Measurements from ENCODE around the gene NOTCH1.
"Not testable (repeated sequence)": the region's sequence is repeated elsewhere in the genome, so short reads cannot be mapped to it uniquely, and the experiment has no call there.

Gene NOTCH1

DNA sequence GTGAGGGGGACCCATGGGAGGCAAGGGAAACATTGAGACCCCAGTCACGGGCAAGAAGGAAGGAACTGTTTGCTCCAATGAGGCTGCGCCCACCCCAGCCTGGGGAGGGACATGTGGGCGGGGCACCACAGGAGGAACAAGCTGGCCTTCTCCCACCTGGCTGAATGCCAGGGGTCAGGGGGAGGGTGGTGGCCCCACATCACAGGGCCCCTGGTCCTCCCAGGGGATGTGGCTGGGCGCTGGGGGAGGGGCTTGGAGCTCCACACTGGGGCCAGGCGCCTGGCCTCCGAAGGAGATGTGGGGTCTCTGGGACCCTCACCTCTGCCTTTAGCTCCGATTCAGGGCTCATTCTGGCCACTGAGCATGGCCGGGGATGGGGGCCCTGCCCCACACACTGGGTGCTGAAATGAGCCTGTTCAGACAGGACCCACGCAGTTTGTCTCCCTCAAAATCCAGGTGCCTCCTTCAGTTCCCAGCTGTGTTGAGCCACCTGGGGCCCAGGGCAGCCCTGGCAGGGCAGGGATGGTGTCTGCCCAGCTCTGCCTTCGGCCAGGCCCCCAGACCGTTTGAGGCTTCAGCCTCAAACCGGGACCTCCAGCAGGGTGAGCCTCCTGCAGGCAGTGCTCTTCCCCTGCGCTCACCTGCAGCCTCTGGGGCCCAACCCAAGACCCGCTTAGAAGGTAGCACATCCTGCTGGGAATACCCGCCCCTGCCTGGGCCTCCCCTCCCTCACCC is 33.2 kb upstream of the NOTCH1 start:
- DNase-seq, result no peak

DNA sequence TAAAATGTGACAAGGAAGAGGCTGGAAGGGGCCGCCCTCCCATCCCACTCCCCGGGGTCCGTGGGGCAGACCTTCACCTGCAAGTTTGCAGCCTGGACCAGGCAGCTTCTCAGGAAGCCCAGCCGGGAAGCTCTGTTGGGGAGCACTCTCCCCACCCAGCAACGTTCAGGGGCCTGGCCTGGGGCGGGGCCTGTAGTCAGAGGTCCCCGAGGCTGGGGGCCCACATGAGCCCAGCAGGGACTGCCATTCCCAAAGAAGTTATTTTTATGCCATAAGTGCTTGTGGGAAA is 32.7 kb upstream of the NOTCH1 start:
- DNase-seq, result no peak

DNA sequence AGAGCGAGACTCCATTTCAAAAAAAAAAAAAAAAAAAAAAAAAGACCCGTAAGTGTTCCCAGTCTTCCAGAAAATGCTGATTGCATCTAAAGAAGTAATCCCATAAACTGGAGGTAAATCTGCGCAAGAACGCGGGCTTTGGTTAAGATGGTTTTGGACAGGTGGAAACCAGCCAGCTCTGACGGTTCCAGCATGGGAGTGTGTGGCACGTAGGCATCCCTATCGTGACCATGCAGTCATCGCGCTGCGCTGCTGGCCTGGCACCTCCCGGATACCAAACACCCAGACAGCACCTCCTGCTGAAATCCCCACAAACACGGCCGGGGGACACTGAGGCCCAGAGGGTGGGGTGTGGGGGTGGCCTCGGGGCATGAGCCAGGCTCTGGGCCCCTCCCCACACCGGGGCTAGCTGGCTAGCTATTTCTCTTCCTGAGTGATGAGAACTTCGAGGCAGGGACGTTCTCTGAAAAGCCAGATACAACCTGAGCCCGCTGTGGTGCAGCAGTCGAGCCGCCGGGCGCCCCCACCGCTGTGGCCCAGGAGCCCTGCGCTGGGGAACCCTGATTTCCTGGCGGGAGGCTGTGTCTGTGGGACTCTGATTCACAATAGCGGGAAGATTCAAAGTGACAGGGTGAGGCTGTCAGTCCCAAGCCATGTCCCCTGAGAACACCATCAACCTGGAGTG is 32.2 kb upstream of the NOTCH1 start:
- DNase-seq, result no peak

DNA sequence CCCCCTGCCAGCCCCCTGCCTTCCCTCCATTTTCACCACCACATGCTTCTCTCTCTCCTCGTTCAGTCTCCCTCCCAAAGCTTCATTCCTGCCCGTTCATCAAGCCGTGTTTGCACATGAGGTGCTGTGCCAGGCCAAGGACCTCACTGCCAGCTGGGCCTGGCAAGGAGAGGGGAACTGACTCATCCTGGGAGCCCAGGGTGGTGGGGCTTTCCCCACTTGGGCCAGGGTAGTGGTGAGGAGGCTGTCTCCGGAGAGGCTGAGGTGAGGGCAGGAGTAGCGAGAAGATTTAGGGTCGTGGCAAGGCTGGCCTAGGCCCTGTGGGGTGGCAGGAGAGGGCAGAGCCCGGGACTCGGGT is 30.4 kb upstream of the NOTCH1 start:
- no peak for DNase-seq

DNA sequence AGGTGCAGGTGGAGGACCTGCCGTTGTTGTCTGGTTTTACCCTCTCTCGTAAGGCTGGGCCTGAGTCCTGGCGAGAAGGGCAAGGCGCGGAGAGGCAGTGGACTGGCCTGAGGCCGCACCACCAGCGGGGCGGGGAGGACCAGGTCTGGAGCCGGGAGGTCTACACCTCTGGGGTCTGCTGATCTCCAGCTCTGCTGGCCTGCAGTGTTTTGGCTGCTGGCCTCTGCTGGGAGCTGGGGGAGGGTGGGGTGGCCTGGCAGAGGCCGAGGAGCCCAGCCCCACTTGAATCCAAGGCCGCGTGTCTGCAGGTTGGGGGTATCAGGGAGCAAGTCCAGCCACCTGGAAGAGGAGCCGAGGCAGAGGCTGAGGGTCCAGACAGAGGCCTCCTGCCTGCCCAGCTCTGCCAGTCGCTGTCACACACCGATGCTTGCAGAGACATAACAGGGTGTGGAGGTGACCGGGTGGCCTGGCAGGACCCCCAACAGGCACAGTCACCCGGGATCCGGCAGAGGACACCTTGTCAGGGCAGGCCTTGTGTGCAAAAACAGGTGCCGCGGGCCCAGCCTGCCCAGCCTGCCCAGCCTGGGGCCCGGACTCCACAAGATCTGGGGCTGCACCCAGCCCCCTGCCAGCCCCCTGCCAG is 29.9 kb upstream of the NOTCH1 start:
- no peak for DNase-seq

DNA sequence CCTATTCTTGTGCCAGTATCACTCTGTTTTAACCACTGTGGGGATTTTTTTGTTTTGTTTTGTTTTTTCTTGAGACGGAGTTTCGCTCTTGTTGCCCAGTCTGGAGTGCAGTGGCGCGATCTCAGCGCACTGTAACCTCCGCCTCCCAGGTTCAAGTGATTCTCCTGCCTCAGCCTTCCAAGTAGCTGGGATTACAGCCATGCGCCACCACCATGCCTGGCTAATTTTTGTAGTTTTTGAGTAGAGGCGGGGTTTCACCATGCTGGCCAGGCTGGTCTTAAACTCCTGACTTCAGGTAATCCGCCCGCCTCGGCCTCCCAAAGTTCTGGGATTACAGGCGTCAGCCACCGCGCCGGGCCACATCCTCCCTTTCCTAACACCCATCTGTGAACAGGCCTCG is 28.8 kb upstream of the NOTCH1 start:
- DNase-seq, result not testable (repeated sequence)

DNA sequence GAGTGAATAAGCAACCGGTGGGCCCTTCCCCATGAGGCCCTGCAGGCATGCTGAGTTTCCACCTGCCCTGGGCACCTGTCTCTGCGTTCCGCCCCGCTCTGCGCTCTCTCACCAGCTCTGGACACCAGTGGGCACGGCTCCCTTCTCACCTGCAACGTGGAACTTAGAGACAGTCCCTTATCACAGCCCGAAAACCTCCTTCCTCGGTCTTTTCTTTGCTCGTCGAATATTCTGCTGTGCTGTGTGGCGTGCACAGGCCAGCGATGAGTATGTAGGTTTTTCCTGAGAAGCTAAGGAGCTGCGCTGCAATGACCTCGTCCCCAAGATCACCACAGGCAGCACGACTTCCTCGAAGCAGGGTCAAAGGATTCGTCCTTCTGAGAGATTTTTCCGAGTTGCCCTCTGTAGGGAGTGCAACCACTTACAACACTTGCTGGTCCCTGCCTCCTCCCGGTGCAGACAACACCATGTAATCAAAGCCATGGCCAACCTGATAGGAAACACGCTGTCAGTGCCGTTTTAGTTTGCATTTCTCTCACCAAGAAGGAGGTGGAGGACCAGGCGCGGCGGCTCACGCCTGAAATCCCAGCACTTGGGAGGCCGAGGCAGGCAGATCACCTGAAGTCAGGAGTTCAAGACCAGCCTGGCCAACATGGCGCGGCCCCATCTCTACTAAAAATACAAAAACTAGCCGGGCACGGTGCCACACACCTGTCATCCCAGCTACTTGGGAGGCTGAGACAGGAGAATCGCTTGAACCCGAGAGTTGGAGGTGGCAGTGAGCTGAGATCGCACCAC is 27.2 kb upstream of the NOTCH1 start:
- no peak for DNase-seq

DNA sequence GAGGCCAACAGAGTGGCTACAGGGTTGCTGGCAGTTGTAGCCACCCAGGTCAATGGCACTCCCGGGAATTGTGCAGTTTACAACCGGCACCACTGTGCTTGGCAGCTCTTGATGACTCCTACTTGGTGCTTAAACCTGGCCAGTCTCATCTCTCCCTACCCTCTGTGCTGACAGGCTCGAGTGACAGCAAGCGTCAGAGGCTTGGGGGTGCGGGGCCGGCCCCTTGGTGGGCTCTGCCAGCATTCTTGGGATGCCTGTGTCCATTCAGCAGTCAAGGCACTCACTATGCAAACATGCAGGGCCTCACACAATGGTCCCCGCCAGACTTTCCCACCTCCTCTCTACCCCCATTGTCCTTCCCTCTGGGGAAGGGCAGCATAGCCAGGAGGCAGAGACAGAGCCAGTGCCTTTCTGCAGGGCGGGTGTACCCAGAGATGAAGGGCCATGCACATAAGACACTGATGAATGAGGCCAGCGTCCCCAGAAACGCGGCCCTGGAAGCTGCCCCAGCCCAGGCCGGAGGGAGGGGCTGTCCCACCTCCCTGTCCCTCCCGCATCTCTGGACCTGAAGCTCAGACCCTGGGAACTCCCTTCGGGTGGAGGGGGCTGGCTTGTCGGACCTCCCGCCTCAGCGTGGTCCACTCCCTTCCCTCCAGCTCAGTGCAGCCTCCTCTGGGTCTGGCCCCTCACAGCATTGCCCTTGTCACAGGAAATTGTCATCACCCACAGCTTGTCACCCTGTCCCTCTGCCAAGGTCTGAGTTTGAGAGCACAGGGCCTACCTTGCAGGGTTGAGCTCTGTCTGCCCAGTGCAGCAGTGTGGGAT is 26.4 kb upstream of the NOTCH1 start:
- DNase-seq, result no peak

DNA sequence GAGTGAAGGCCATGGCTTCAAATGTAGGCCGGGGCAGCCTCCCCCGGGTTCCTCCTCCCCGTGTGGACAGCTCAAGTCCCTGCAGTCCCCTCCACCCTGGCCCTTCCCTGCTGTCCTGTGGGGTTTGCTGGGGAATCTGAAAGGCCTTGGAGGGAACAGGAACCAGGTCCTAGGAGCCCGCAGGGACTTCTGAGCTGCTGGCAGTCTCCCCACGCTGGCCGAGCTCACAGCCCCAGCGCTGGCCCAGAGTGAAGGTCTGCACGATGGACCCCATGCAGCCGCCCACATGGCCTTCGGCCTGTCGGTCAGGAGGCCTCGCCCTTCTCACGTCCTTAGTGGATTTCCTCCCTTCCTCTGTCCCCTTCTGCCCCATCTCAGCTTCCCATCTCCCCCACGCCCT is 25.7 kb upstream of the NOTCH1 start:
- DNase-seq, result no peak

DNA sequence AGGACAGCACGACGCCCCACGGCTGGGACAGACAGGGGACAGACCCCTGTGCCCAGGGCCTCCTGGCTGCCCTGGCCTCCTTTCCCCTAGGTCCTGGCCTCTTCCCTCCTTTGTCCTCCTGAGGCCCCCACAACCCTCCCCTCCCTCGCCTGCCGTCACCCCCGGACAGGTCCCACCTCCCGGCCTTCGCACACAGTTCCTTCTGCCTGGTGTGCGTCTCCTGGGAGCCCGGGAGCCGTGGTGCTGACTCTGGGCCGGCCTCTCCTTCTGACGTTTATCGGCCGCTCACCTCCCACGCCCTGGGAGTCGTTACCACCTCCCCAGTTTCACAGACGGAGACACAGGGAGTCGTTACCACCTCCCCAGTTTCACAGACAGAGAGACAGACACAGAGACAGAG is 25.1 kb upstream of the NOTCH1 start:
- no peak for DNase-seq

DNA sequence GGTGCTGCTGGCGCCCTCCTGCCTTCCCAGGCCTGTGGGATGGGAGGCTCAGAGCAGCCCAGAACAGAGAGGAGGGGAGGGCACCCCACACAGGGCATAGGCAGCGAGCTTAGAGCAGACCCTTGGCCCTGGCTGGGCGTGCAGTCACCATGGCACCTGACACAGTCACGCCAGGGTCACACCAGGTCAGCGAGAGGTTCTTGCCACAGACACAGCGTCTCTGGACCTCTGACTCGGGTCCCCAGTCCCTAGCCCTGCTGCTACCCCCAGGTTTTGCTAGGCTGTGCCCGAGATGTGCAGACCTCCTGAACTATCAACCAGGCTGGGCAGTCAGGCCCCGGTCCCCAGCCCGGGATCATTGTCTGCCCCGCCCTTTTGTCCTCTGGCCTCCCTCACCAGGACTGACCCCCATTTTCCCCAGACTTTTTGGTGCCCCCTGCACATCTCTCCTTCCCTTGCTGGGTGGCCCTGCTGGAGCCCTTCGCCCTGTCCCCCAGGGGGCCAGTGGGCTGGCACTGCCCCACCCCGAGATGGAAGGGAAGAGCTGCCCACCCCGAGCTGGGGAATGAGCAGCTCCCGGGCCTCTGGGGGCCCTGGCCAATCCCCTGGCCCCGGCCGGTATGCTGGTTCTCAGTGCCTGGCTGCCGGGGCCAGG is 24.5 kb upstream of the NOTCH1 start:
- no peak for DNase-seq

DNA sequence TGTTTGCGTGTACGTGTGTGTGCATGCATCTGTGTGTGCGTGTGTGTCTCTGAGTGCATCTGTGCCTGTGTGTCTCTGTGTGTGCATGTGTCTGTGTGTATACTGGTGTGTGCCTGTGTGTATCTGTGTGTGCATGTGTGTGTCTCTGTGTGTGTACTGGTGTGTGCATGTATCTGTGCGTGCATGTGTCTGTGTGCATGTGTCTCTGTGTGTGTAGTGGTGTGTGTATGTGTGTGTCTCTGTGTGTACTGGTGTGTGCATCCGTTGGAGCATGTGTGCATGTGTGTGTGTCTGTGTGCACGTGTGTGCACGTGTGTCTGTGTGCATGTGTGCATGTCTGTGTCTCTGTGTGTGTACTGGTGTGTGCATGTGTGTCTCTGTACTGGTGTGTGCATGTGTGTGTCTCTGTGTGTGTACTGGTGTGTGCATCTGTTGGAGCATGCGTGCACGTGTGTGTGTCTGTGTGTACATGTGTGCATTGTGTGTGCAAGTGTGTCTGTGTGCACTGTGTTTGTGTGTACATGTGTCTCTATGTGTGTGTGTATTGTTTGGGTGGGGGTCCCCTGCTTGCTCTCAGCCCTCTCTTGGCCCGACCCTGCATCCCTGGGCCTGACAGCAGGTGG is 23.8 kb upstream of the NOTCH1 start:
- DNase-seq, result no peak

DNA sequence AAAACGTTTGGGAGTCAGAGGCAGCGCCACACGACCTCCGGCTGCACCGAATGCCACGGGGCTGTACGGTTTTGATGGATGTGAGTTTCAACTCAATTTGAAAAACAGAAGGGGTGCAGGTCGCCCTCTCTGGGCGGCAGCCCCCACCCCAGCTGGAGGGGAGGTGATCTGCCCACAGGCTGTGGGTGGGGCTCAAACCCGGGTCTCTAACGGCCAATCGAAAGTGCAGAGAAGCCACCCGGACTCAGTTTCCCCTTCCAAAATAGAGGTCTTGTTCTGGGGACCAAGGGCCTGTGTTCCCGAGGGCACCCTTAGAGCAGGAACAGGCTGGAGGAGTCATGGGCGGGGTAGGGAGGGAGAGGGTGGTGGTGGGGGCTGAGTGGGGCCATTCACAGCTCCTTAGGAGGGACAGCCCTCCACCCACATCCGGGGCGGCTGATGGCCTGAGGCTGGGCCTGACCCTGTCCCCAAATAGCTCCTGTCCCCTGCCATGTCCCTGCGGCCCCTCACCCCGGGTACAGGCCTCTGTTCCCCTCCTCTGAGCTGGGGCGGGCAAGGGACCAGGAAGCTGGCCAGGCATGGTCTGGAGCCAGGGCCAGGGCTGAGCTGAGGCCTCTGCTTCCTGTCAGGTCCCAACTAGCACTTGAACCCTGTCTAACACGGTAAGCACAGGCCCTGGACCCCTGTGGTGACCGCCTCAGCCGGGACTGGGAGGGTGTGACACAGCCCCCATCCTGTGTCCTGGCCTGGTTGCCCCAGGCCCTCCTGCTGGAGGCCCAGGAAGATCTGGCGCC is 22.6 kb upstream of the NOTCH1 start:
- DNase-seq, result no peak

DNA sequence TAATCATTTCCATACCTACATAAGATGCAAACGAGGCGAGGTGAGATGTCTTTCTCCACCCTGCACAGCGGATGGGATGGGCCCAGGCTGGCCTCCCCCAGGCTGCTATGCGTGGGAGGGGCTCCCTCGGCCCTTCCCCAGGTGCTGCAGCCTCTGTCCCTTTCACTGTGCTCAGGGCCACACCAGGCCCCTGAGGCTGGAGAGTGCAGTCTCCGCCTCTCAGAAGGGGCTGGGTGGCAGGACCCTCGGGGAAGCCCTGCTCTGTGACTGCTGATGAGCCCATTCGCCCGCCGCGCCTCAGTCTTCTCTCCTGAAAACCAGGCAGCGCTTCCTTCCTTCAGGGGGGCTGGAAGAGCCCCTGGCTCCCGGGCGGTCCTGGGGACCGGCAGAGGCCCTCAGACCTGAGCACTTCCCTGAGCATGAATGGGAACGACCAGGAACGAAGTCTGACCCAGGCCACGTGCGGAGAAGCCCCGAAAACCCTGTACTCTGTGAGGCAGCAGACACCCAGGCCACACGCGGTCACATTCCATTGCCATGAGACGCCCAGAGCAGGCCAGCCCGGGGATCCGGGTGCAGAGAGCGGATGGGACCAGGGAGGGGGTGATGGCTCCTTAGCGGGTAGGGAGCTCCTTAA is 21.9 kb upstream of the NOTCH1 start:
- no peak for DNase-seq

DNA sequence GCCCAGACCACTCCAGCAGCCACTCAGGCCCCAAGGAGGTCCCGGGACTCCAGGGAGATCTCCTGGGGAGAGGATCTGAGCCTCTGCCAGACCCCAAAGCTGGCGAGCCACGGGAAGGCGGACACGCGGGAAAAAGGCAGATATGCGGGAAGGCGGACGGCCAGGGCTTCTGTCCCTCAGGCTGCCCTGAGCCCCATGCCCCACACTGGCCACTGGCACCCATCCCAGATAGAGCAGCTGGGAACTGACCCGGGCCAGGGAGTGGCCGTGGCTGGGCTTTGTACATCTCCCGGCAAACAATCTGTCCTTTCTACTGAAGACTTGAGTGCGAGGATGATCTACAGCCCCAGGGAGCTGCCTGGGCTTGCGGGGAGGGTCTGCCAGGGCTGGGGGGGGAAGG is 21.1 kb upstream of the NOTCH1 start:
- no peak for DNase-seq

DNA sequence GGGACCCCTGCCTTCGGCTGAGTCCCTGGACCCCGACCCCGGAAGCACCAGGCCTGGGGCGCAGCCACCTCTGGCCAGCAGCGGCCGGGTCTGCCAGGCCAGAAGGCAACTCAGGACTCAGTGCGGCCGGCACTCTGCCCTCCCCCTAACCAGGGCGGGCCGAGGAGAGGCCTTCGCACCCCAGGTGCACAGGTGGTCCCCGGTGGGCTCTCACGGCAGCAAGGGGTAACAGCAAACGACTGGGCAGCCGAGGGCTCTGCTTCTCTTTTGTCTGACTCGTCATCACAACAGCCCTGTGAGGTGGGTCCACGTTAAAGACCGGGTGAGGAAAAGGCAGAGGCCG is 20.7 kb upstream of the NOTCH1 start:
- no peak for DNase-seq

DNA sequence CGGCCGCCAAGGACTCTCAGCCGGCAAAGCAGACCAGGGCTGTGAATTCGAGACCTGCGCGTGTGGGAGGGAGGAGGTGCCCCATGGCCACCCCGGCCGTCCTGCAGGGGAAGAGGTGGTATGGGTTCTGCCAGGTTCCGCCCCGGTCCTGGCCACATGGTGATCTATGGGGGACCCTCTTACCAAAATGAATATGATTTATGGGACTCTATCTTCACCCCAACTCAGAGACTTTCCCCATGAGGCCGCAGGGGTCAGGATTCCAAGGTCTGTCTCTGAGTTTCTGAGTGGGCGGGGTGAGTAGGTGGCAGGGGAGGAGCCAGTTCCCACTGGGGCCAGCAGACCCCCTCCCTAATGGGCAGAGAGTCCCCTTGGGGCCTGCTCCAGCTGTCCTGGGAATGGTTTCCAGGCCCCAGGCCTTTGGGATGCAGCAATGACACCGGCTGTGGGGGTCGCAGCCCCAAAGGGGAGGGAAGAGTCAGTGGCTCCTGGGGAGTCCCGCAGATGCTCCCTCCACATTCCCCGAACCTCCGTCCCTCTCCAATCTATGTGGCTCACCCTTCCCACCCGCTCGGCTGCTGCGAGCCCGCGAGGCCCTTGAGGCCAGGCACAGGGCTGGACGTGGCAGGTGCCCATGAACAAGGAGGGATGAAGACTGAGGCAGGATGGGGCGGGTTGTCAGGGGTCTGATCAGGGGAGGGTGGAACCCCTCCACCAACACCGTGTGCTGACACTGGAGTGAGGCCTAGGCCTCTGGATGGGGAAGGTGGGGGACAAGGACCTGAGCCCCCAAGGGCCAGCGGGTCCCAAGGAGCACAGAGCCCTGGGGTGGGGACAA is 20.1 kb upstream of the NOTCH1 start:
- DNase-seq, result no peak

DNA sequence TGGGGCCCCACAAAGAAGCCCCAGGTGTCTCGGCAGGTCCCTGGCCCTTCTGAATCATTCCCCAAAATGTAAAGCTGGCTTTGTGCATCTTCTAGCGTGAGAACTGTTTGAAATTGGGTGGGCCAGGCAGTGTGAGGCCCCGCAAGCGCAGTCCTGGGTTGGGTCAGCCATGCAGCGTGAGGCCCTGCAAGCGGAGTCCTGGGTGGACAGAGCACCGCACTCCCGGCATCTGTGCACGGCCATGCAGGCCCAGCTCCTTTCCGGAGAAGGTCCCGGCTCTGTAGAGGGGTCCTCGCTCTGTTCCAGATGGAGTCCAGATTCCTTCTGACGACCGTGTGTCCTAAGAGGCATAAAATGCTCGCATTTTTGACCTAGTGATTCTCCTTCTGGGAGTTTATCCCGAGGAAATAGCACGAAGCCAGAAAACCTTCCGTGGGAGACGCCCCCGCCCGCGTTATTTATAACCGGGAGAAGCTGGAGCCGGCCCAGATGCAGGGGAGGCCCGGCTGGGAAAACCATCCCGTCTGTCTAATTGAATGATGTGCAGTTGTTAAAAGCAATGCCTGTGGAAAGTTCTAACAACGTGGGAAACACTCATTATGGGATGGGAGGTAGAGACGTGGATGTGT is 19.4 kb upstream of the NOTCH1 start:
- no peak for DNase-seq

DNA sequence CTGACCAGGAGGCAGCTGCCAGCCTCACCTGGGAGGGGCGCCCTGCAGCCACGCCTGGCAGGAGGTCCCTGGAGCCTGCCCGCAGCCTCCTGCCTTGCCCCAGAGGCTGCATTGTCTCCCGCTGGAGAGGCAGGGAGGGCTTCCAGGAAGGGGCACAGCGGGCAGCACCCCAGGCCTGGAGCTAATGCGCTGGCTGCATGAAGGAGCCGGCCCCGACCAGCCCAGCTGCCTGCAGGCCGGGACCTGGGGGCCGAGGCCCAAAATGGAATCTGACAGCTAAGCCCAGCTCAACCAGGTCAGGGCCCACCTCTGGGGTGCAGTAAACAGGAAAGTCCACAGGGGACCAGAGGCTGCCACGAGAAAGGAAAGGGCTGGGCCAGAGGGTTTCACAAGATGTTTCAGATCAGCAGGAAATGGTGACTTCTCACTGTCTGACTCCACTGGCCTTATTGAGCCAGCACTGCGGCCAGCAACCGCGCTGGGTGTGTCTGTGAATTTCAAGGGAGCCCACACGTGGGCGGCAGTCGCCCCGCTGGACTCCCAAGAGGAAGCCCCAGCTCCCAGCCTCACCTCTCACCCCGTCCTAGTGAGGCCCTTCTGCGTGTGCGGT is 18.6 kb upstream of the NOTCH1 start:
- no peak for DNase-seq

Data from NCI-H1436 (cell line).